Measurements from ENCODE around the gene CASQ2.
A peak's percentile ranks its signal among the peaks of the same experiment; 100 is the strongest.

The CASQ2 gene

DNA sequence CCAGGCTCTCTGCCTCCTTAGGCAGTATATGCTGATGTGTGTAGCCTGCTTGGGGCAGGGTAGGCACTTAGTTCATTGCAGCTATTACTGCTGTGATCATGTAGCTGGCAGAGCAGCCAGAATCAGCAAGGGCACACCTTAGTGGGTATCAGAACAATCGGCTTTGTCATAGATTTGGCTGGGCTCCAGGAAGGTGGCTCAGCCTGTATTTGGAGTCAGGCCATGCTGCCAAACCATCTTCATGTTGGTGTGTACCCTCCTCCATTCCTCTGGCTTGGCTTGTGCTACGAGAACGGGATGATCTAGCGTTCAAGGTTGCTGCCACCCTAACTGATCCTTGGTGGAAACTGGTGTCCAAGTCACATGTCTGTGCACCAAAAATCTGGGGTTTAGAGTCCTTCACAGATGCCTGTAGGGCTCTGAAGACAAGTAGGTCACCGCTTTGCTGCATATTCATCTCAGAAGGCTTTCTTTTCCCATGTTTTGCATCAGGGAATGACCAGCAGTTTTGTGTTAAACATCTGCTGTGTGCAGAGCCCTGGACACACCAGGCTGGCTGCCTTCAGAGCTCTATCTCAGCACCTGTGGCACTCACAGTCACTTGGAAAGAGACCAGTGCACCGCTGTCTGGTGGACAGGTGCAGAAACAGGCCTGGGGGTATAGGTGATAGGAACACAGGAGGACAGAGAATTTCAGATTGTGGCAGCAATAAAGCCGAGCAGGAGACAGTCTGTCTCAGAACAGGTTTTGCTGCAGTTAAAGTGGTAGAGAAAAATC is 103.0 kb downstream of the CASQ2 start:
- DNase-seq (ENCODE audit: low spot score), result peak; percentile 42

DNA sequence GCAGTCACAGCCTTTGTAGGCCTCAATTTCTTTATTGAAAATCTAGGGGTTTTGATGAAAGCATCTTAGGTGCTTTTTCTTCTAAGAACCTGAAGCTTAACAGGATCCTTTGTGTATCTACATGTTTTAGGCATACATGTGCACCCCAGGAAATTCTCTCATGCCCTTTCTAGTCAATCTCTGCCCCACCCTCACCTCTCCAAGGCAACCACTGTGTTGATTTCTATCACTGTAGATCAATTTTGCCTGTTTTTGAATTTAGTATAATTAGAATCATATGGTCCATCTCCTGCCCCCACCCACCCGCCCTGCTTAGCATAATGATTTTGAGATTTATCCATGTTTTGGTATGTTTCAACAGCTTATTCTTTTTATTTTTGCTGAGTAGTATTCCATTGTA is 107.4 kb downstream of the CASQ2 start:
- DNase-seq (ENCODE audit: low spot score), result no peak

- DNase-seq (ENCODE audit: low spot score), result no peak
Measured at GRCh38 chr1:115660151-115660550, 108.4 kb downstream of the CASQ2 start.

DNA sequence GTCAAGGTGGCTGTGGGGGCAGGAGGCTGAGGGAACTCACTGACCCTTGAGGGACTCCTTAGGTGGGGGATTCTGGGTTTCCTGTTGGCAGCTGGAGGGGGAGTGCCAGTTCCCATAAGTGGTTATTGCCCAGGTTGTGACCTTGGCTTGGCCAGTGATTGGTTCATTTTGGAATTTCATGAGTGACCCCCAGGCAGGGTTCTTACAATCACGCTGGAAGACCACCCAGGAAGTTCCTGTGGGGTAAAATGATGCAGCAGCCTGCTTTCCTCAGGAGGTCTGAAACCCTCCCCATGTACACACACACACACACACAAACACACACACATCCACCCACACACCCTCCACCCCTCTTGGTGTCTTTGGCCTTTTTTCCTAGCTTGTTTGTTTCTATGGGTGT is 109.9 kb downstream of the CASQ2 start:
- no peak for DNase-seq (ENCODE audit: low spot score)

GRCh38 chr1:115656461-115657077 is 111.9 kb downstream of the CASQ2 start:
- DNase-seq (ENCODE audit: low spot score), result no peak

DNA sequence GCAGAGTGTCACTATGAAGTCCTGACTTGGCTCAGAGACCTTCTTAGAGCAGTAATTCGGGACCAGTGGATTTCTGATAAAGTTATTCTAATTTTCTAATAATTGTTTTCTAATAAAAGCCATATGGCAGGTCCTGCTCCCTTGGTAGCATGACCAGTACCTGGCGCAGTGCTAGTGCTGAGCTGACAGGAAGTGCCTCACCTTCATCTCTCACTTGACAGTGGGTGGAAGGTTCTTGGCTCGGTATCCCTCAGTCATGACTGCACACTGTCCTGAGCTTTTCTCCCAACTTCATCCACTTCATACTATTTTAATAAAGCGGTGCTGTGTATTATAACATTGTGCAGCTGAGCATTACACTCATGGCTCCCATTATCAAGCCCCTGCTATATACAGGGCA is 112.6 kb downstream of the CASQ2 start:
- DNase-seq (ENCODE audit: low spot score), result no peak

DNA sequence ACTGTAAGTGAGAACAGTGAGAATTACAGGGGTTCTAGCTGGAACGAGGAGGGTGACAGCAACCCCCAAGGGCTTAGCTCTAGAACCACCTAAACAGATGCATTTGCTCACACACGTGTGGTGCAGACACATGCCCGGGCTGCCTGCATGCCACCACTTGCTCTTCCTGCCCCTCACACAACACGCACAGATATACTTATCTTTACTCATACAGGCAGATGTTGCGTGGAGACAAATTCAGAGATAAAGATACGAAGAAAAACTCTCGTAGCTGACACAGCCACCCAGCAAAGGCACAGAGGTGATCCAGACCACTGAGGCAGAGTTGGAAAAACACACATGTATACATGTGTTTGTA is 113.2 kb downstream of the CASQ2 start:
- no peak for DNase-seq (ENCODE audit: low spot score)

- no peak for DNase-seq (ENCODE audit: low spot score)
Measured at GRCh38 chr1:115654663-115655305, 113.7 kb downstream of the CASQ2 start.

- DNase-seq (ENCODE audit: low spot score), result no peak
Measured at GRCh38 chr1:115654125-115654524, 114.4 kb downstream of the CASQ2 start.

DNA sequence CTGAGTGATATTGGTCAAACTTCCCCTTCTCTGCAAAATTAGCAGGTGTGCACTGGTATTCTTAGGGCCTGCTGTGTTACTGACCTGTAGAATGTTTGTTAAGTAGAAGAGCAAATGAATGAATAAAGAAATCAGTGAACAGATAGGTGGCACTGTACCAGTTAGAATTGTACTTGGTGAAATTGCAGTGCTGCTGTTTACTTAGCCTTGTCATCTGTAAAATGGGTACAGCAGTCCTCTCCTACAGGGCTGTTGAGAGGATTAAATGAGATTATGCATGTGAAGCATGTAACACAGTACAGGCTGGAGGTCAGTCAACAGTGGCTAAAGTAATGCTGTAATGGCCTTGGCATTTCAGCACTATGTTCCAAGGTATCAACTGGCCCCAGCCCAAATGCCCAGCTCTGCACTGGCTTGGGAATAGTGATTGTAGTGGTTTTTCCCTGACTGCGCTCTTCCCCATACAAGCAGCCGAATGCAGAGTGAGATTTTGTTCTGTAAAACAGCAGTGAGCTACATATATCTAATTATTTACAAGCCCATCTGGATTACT is 116.2 kb downstream of the CASQ2 start:
- DNase-seq (ENCODE audit: low spot score), result no peak

- DNase-seq (ENCODE audit: low spot score), result no peak
Measured at GRCh38 chr1:115651391-115651790, 117.1 kb downstream of the CASQ2 start.

GRCh38 chr1:115650961-115651360 is 117.6 kb downstream of the CASQ2 start:
- DNase-seq (ENCODE audit: low spot score), result no peak
